ENCODE data around the gene SESTD1.
"Not testable (repeated sequence)": the region's sequence is repeated elsewhere in the genome, so short reads cannot be mapped to it uniquely, and the experiment has no call there.

The SESTD1 gene

DNA sequence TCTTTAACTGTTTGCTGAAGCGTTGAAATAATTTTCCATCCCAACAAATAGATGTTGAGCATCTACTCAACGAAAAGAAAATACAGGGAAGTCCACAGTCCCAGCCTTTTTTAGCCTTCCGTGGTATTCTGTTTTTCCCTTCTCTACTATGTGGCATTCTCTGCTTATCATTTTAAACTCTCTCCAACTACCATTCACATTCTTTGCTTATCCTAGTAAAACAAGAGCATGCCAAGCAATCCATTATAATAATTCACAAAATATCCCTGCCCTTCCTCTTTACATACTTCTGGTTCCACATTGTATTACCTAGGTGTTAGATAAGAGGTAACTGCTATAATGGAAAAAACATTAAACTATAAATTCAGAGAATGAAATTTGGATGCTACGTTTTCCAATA lies 1.6 kb upstream of the SESTD1 start:
- no peak for DNase-seq

DNA sequence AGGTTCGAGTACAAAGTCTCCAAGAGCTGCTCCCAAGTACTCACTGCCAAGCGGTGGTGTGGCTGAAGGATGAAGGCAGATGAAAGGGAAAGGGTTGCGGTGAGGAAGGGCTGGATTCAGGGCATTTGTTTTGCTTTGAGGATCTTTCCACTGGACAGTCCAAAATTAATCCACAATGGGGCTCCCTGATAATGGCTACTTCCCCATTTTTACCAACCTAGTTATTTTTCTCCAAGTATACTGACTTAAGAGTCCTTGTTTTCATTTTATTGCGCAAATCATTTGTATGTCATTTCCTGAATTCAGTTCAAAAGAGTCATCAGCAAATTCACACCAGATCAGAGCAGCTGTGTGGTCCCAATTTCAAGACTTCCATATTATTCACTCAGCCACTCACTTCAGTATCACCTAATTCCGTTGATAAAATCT lies 464 bp upstream of the SESTD1 start:
- peak; percentile 76 for DNase-seq

DNA sequence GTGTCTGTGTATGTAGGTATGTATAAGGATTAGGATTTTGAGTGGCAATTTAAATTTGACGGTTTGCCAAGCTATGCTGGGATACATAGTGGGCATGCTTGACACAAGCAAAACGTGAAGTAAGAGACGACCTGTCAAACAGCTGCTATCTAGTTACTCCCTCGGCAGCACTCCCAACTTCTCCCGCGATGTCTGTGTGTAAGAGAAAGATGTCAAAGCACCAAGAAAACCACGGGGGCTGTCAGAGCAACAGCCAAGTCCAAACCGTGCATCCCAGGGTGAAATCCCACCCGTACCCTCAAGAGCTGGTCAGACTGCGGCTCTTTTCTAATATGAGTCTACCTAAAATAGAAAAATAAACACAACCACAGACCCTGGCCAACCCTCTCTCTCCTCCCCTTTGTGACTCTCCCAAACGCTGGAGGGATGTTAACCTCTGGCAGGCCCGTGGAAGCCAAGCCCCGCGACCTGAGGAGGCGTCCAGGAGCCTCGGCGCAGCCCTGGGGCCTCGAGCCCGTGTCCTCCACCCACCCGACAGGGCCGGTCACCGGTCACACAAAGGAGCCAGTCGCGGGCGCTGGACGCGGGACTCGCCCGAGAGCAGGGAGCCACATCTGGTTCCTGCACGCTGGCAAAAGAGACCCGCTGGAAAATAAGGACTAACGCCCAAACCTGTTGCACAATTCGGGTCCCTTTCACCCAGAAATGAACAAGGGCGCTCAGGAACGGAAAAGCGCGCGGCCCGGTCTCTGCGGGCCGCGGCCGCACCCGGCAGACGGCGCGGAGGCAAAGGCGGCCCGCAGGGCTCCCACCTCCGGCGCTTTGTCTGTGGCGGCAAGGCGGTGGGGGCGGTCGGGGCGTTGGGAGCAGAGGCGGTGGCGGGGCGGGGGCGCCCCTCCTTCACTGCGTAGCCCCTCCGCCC lies 925 bp downstream of the SESTD1 start:
- DNase-seq: peak; percentile 67

DNA sequence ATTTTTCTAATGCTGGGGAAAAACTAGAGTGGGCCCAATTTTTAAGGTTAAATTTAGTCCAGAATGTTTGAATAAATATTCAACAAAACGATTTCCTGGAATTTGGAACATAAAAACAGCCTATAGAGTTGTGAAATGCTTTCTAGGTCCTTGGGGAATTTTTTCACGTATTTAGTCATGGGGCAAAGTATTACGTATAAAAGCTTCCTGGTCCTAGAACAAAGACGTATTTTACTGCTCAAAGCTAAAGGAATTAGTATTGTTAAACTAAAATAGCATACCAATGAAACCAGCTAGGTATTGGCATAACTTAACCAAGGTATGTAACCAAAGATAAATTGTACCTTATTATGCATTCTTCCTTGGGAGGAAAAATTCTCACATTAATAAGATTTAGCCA lies 1.6 kb downstream of the SESTD1 start:
- peak; percentile 74 for DNase-seq

GRCh38 chr2:179262077-179262660 lies 2.5 kb downstream of the SESTD1 start:
- DNase-seq: no peak

DNA sequence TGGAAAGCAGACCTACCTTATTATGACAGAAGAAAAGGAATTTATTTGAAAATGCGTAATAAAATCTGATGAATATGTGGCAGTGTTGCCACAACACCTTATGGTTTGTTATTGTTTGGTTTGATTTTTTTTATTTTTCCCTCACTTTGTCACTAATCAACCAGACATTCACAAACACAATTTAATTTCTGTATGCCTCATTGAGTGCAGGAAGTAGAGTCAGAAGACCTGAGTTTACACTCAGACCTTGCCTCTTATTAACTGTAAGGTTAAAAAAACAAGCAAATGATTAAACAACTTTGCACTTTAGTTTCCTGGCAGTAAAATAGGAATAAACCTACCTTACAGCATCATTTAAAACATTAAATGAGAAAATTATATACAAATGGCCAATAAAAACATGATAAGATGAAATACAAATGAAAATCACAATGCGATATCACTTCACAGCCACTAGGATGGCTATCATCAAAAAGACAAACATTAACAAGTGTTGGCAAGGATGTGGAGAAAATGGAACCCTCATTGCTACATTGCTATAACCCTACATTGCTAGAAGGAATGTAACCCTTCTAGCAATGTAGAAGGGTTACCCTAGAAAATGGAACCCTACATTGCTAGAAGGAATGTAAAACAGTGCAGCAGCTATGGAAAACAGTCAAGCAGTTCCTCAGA lies 3.3 kb downstream of the SESTD1 start:
- DNase-seq: no peak

DNA sequence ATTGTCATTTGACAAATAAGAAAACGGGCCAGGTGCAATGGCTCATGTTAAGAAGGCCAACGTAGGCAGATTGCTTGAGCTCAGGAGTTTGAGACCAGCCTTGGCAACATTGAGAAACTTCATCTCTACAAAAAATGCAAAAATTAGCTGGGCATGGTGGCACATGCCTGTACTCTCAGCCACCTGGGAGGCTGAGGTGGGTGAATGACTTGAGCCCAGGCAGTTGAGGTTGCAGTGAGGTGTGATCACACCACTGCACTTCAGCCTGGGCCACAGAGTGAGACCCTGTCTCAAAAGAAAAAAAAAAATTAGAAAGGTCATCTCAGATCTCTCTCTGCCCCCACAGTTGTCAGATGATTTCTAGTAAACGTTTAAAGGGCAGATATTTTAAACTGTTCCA lies 4.4 kb downstream of the SESTD1 start:
- DNase-seq: no peak

DNA sequence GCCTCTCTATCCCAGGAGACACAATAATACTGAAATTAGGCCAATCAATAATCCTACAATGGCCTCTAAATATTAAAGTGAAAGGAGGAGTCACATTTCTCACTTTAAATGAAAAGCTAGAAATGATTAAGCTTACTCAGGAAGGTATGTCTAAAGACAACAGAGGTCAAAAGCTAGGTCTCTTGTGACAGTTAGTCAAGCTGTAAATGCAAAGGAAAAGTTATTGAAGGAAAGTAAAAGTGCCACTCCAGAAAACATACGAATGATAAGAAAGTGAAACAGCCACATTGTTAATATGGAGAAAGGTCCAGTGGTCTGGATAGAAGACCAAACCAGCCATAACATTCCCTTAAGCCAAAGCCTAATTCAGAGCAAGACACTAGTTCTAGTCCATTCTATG lies 9.5 kb downstream of the SESTD1 start:
- no peak for DNase-seq

GRCh38 chr2:179253226-179253625 lies 11.4 kb downstream of the SESTD1 start:
- DNase-seq: no peak

GRCh38 chr2:179252423-179252822 lies 12.2 kb downstream of the SESTD1 start:
- no peak for DNase-seq

DNA sequence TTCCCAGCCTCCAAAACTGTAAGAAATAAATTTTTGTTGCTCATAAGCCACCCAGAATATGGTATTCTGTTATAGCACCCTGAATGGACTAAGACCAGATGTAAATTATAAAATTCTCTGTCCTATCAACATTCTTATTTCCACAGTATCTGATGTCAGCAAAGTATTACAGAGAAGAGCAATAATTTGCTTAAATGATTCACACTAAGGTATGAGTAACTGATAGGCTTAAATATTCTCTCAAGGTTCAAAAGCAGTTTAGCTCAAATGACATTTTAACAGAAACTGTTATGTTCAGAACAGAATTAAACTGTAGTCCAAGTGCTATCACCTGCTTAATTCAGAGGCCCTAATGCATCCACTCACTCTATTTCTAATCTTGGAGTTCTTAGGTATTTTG lies 12.8 kb downstream of the SESTD1 start:
- peak; percentile 30 for DNase-seq

GRCh38 chr2:179250848-179251504 lies 13.7 kb downstream of the SESTD1 start:
- no peak for DNase-seq

DNA sequence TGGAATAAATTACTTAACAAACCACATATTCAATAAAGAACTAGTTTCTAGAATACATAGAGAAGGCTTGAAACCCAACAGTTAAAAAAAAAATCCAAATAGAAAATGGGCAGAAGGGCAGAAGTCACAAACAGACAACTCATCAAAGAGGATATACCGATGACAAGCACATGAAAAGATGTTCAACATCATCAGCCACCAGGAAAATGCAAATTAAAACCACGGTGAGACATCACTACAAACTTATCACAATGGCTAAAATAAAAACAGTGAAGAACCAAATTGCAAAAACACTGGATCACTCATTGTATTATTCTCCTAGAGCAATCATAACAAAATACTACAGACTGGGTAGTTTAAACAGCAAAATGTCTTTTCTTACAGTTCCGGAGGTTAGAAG lies 14.5 kb downstream of the SESTD1 start:
- DNase-seq: peak; percentile 21

GRCh38 chr2:179248024-179248348 lies 16.6 kb downstream of the SESTD1 start:
- no peak for DNase-seq

DNA sequence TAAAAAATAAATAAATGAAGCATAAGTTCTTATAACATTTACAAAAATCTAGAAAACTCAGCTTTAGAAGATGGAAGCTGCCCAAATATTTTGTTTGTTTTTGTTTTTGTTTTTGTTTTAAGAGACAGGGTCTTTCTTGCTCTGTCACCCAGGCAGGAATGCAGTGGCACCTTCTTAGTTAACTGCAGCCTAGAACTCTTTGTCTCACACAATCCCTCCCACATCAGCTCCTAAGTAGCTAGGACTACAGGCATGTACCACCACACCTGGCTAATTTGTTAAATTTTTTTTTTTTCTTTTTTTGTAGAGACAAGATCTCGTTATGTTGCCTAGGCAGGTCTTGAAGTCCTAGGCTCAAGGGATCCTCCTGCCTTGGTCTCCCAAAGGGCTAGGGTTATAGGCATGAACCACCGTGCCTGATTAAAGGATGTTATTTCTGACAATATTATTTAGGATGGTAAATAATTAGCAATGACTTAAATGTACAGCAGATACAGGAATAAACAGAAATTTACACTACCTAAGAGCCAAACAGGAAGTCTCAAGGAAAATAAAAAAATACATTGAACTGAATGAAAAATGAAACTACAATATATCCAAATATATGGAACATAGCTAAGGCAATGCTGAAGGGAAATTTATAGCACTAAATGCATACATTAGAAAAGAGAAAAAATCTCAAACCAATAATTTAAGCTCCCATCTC lies 17.2 kb downstream of the SESTD1 start:
- DNase-seq: no peak

- DNase-seq: not testable (repeated sequence)
Observed at GRCh38 chr2:179245843-179246242, 18.8 kb downstream of the SESTD1 start.

GRCh38 chr2:179243046-179243445 lies 21.6 kb downstream of the SESTD1 start:
- no peak for DNase-seq

DNA sequence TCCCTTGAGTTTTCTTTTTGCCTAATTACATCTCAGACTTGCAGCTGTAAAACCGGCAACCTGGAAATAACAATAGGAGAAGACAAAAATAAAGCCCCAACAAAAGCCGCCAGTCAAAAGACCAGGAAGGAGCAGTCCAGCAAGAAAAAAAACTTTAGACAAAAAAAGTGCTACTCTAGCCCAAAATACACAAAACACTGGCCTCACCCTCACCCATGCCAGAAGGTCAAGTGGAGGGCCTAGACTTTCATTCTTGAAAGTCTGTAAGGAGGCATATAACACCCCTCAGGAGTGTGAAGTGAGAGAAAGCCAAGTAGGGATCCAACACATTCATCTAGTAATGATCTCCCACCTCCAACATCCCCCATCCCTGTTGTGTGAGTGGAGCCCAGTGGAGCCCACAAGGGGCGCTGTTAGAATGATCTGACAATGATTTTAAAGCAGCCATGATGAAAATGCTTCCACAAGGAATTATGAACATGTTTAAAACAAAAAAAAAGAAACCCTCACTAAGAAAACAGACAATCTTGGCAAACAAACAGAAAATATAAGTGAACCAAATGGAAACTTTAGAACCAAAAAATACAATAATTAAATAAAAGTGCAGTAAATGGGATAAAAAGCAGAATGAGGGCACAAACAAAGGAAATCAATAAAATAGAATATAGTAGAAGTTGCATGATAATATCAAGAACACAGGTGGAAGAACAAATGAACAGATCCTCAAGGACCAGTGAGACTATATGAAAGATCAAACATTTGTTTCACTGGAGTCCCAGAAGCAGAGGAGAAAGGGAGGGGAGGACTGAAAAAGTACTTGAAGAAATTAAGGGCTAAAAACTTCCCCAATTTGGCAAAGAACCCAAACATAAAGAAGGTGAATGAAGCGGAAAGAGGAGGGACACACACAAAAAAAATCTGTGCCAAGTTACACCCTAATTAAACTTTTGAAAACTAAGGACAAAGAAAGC lies 23.9 kb downstream of the SESTD1 start:
- no peak for DNase-seq

DNA sequence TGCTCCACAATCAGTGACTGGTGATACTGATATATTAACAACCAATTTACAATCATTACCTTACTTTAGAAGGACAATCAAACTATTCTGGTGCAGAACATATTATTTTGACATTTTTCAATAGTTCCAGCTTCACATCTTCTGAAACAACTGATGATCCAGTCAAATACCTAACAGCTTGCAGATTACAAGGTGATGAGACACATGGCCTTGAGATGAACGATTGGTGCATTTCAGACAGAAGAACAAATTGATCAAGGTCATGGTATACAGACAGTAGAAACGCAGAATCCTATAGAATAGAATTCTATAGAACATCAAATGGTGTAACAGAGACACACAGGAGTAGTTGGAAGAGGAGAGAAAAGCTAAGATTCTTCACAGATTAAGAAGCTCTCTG lies 24.8 kb downstream of the SESTD1 start:
- DNase-seq: no peak

DNA sequence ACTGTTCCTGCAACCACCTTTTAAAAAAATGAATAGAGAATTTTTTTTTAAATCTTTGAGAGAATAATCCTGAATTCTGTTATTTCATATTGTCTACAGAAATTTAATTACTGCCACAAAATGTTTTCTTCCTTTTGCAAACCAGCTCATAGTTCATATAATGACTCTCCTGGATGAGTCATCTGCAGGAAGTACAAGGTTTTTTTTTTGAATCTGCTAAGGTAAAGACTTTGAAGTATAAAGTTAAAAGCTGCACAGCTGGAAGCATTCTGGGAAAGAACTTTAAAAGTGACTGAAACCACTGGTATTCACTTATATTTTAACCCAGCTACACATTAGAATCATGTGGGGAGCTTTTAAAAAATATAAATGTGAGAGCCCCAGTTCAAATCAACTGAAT lies 25.4 kb downstream of the SESTD1 start:
- peak; percentile 20 for DNase-seq

DNA sequence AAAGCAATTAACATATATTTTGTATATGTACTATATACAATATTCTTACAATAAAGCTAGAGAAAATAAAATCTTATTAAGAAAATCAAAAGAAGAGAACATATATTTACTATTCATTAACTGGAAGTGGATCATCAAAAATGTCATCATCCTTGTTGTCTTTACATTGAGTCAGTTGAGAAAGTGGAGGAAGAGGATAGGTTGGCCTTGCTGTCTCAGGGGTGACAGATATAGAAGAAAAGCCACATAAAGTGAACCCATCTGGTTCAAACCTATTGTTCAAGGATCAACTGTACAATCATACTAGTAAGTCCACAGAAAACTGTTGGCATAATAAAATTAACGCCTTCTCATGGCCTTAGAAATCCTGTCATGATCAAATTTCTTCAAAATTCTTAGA lies 26.6 kb downstream of the SESTD1 start:
- DNase-seq: no peak

All from fibroblast of skin of right biceps (primary cell).